LNCaP clone FGC (cell line): ENCODE measurements around the gene GPRC5D.

Experiments used
- DNase-seq: peaks from one replicate; pipeline ENCODE4 v3.0.0-alpha.2; 2011; ENCODE audit warnings: low read depth
- H3K4me3 ChIP-seq: 2 replicates; pipeline ENCODE4 v1.5.1; 2011; ENCODE audit warnings: mild to moderate bottlenecking, low read depth, low read length, control low read depth
- CTCF ChIP-seq: IDR thresholded peaks from 2 replicates; pipeline ENCODE4 v1.5.1; 2012; ENCODE audit warnings: mild to moderate bottlenecking; ENCODE audit not compliant: control insufficient read depth, insufficient read depth; ENCODE audit errors: extremely low read depth

Gene GPRC5D

GRCh38 chr12:12954356-12954755 is 2.4 kb upstream of the GPRC5D start:
- TF ChIP-seq CTCF, result no peak
- H3K4me3 ChIP-seq, result no peak overlapping the region
- no peak for DNase-seq

DNA sequence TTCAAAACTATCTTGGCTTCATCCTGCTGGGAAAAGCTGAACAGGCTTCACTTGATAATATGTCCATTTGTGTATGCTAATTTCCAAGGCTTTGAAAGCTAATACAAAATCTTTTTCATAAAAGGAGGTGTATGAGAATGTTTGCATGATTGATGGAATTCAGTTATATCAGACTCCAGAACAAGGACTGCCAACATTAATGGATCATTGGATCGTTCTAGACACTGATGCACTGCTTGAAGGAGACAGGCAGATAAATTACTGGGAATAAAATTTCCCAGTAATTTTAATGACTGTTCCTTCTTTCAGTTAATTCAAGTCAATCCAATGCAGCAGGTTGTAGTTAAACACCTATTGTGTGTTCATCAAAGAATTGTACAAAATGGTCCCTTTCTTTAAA is 466 bp downstream of the GPRC5D start:
- no peak for TF ChIP-seq CTCF
- H3K4me3 ChIP-seq, result no peak overlapping the region
- no peak for DNase-seq

GRCh38 chr12:12947902-12948301 is 4.1 kb downstream of the GPRC5D start:
- no peak for DNase-seq
- TF ChIP-seq CTCF, result no peak
- H3K4me3 ChIP-seq, result no peak overlapping the region

DNA sequence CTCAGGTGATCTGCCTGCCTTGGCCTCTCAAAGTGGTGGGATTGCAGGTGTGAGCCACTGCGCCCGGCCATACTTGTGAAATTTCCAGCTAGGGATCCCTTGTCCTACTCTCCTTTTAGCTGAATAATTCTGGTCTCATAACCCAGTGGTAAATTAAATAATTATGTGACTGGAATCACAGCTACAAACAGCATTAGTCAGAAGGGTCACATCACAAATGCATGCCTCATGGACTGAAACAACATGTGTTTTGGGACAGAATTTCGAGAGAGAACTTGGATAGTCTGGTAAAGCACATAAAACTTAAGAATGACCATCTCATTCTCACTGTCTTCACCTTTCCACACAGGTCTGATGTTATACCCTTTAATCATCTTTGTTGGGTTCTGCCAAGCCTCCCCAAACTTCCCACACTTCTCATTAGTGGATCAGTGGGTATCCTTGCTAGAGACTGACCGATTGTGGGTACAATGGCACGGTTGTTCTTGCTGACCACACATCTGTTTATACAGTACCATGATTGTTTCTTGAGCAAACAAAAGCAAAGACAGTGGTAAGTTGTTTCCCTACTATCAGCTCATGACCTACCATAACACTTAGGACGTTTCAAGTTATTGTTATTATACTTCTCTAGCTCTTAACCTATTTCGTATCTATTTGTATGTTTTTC is 5.1 kb downstream of the GPRC5D start:
- DNase-seq, result no peak
- no peak overlapping the region for H3K4me3 ChIP-seq
- no peak for TF ChIP-seq CTCF

- no peak overlapping the region for H3K4me3 ChIP-seq
- TF ChIP-seq CTCF, result no peak
- no peak for DNase-seq
Measured at GRCh38 chr12:12945591-12945990, 6.4 kb downstream of the GPRC5D start.

DNA sequence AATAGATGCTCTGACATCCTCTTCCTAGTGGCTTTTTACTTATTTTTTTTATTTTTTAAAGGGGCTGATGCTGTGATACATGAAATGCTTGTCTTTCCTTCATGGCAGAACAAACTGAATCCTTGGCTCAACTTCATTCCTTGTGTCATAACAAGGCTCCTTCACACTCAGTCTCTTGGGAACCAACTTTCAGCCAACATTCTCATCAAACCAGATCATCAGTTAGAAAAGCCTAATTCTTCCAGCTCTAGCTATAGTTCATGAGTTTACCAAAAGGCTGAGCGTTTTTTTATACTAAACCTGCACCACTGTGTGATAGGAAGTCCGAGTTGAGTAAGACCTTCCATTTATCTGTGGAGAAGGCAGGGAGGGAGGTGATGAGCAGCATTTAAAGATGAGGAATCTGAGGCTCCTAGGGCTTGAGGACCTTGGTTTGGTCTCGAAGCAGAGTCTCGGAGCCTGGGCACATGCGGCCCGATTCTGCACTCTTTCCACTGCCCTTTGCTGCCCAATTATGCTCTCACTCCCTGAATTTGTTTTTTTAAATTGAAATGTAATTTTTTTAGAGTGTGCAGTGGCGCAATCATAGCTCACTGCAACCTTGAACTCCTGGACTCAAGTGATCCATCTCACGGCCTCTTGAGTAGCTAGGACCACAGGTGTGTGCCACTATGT is 8.2 kb downstream of the GPRC5D start:
- no peak overlapping the region for H3K4me3 ChIP-seq
- TF ChIP-seq CTCF, result no peak
- DNase-seq, result no peak
